ENCODE measurements around the gene ACR. TPM values are rescaled to one million over a fixed set of nuclear protein-coding genes. Genes with fewer than 3 reads are reported as not detected.
"Not testable (repeated sequence)": the region's sequence is repeated elsewhere in the genome, so short reads cannot be mapped to it uniquely, and the experiment has no call there.

Gene ACR
- total RNA-seq, 3 donors from 2014 or later = 0.41 to 1.4 (median 0.43) TPM

DNA sequence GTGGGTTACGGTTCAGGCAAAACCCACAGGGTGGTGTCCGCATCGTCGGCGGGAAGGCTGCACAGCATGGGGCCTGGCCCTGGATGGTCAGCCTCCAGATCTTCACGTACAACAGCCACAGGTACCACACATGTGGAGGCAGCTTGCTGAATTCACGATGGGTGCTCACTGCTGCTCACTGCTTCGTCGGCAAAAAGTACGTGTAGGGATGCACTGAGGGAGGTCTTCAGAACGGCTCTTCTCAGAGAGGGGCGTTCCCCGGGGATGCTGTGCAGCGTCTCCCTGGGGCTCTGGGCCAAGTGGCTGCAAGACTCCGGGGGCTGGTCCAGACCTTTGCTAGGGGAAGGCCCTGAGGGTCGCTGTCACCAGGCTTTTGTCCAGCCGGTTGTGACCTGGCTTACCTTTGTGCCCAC lies 1.3 kb downstream of the ACR start:
- H3K4me3 ChIP-seq = no peak overlapping the region
- H3K4me1 ChIP-seq (ENCODE audit: low read depth) = no peaks in the 10 kb centered on the region
- H3K9me3 ChIP-seq = no peaks in the 10 kb centered on the region
- intact Hi-C loops (cut with DNase I, micrococcal nuclease) = no loop called here
- peak in 1 of 3 donors; percentile 11 for DNase-seq
- TF ChIP-seq, protein P1, sequence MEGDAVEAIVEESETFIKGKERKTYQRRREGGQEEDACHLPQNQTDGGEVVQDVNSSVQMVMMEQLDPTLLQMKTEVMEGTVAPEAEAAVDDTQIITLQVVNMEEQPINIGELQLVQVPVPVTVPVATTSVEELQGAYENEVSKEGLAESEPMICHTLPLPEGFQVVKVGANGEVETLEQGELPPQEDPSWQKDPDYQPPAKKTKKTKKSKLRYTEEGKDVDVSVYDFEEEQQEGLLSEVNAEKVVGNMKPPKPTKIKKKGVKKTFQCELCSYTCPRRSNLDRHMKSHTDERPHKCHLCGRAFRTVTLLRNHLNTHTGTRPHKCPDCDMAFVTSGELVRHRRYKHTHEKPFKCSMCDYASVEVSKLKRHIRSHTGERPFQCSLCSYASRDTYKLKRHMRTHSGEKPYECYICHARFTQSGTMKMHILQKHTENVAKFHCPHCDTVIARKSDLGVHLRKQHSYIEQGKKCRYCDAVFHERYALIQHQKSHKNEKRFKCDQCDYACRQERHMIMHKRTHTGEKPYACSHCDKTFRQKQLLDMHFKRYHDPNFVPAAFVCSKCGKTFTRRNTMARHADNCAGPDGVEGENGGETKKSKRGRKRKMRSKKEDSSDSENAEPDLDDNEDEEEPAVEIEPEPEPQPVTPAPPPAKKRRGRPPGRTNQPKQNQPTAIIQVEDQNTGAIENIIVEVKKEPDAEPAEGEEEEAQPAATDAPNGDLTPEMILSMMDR (IDR thresholded peaks at IDR 0.05) = no peak
- ATAC-seq = no peak
- no peaks in the 10 kb centered on the region for H3K36me3 ChIP-seq (ENCODE audit: low read depth)

DNA sequence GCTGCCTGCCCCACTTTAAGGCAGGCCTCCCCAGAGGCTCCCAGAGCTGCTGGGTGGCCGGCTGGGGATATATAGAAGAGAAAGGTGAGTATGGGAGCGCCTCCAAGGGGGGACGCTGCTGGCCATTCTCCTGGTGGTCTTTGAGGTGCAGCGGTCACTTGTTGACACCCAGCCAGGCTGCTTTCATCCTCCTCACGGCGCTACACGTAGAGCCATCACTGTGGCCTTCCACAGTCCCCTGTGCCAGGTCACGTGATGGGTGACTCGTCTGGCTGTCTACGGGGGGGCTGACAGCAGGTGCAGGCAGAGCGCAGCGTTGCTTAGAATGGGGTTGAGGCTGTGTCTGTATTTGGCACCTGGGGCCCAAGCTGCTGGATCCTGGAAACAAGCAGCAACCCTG lies 1.9 kb downstream of the ACR start:
- intact Hi-C loops (cut with DNase I, micrococcal nuclease) = no loop called here
- Histone ChIP-seq H3K36me3 (ENCODE audit: low read depth) (no peaks in the 10 kb centered on the region), H3K4me3 (no peak overlapping the region), H3K9me3 (no peaks in the 10 kb centered on the region), H3K4me1 (ENCODE audit: low read depth) (no peaks in the 10 kb centered on the region)
- TF ChIP-seq, protein P1 (IDR thresholded peaks at IDR 0.05) = no peak
- DNase-seq (no peak), ATAC-seq (no peak)

DNA sequence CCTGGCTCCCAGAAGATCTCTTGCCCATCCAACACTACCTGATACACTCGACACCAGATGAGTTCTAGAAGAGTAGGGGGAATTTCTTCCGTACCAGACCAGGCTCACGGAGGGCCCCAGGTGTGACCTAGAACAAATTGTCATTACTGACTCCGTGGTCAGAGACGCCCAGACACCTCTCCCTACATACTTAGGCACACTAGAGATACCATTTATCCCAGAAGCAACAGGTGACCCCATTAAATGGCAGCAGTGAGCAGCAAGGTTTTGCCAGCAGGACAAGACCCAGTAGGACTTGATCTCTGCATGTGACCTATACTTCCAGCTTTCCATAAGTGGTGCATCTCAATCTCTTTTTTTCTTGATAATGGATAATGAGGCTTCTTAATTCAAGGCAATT lies 2.7 kb downstream of the ACR start:
- H3K4me3 ChIP-seq; H3K4me1 ChIP-seq (ENCODE audit: low read depth); DNase-seq; intact Hi-C loops (cut with DNase I, micrococcal nuclease); H3K36me3 ChIP-seq (ENCODE audit: low read depth); ATAC-seq; H3K9me3 ChIP-seq: not testable (repeated sequence)

DNA sequence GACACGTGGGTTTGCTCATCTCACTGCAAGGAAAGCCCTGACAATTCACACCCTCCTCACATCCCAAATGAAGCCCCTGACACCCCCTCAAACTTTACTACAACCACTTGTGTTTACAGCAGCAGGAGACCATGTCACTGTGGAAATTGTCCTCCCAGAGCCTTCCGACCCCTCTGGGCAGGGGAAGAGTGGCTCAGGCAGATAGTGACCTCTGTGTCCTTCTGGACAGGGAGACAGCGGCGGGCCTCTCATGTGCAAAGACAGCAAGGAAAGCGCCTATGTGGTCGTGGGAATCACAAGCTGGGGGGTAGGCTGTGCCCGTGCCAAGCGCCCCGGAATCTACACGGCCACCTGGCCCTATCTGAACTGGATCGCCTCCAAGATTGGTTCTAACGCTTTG lies 6.4 kb downstream of the ACR start:
- ATAC-seq; H3K4me3 ChIP-seq; DNase-seq; H3K4me1 ChIP-seq (ENCODE audit: low read depth); intact Hi-C loops (cut with DNase I, micrococcal nuclease); H3K36me3 ChIP-seq (ENCODE audit: low read depth); H3K9me3 ChIP-seq: not testable (repeated sequence)

DNA sequence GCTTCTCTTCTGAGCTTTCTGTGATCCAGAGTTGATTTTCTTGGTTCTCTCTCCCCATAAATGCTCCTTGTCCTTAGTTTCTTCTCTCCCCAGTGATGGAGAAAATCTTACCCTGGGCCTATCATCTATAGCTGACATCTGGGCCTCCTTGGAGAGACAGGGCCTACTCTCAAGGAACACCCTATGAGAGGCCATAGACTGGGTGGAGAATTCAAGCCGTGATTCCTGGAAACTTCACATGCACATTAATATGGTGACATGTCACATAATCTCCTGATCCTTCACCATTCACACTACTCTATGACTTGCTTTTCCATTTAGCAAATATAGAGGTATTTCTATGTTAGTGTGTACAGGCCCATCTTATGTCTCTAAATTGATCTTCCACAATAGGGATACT lies 9.5 kb downstream of the ACR start:
- DNase-seq; H3K9me3 ChIP-seq; H3K4me3 ChIP-seq; H3K36me3 ChIP-seq (ENCODE audit: low read depth); intact Hi-C loops (cut with DNase I, micrococcal nuclease); H3K4me1 ChIP-seq (ENCODE audit: low read depth); ATAC-seq: not testable (repeated sequence)

DNA sequence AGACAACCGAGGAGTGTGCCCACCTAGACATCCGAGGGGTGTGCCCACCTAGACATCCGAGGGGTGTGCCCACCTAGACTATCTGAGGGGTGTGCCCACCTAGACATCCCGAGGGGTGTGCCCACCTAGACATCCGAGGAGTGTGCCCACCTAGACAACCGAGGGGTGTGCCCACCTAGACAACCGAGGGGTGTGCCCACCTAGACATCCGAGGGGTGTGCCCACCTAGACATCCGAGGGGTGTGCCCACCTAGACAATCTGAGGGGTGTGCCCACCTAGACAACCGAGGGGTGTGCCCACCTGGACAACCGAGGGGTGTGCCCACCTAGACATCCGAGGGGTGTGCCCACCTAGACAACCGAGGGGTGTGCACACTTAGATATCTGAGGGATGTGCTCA lies 10.6 kb downstream of the ACR start:
- H3K4me3 ChIP-seq; DNase-seq; H3K4me1 ChIP-seq (ENCODE audit: low read depth); intact Hi-C loops (cut with DNase I, micrococcal nuclease); ATAC-seq; H3K9me3 ChIP-seq; H3K36me3 ChIP-seq (ENCODE audit: low read depth): not testable (repeated sequence)

DNA sequence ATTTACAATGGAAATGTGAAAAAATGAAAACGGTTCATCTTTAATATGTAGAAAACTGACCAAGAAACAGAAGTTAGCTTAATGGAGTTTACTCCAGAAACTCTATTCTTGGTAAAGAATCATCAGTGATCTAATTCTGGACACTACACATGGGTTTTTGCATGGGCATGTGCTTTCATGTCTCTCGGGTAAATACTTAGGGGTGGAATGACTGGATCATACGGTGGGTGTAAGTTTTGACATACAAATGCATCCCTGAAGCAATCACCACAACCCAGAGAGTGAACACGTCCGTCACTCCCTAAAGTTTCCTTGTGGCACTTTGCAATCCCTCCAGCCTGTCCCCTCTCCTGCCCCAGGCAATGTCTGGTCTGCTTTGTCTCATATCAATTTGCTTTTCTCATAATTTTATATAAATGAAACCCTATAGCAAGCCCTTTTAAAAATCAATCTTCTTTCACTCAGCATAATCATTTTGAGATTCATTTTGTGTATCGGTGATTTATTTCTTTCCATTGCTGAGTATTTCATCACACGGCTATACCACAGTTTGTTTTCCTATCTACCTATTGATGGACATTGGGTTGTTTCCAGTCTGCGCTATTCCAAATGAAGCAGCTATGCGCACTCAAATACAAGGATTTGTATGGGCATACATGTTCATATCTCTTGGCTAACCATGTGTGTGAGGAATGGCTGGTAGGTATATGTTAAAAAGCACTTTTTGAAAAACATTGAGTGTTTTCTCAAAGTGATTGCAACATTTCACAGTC lies 11.5 kb downstream of the ACR start:
- H3K4me3 ChIP-seq; intact Hi-C loops (cut with DNase I, micrococcal nuclease); H3K4me1 ChIP-seq (ENCODE audit: low read depth); ATAC-seq; H3K36me3 ChIP-seq (ENCODE audit: low read depth); DNase-seq; H3K9me3 ChIP-seq: not testable (repeated sequence)

DNA sequence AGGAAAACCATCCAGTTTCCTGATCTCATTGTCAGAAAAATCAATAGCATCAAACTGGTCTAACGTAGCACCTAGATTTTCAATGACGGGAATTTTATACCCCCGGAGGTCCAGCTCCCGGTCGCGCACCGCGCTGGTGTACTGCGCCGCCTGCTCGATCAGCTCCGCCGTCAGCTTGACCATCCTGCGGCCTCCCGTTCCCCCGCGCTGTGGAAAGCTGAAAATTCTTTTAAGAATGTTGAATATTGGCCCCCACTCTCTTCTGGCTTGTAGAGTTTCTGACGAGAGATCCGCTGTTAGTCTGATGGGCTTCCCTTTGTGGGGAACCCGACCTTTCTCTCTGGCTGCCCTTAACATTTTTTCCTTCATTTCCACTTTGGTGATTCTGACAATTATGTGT lies 17.2 kb downstream of the ACR start:
- H3K36me3 ChIP-seq (ENCODE audit: low read depth); ATAC-seq; H3K4me3 ChIP-seq; DNase-seq; H3K9me3 ChIP-seq; H3K4me1 ChIP-seq (ENCODE audit: low read depth); intact Hi-C loops (cut with DNase I, micrococcal nuclease): not testable (repeated sequence)

DNA sequence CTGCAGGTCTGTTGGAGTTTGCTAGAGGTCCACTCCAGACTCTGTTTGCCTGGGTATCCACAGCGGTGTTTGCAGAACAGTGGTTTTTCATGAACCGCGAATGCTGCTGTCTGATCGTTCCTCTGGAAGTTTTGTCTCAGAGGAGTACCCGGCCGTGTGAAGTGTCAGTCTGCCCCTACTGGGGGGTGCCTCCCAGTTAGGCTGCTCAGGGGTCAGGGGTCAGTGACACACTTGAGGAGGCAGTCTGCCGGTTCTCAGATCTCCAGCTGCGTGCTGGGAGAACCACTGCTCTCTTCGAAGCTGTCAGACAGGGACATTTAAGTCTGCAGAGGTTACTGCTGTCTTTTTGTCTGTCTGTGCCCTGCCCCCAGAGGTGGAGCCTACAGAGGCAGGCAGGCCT lies 18.4 kb downstream of the ACR start:
- ATAC-seq; H3K9me3 ChIP-seq; intact Hi-C loops (cut with DNase I, micrococcal nuclease); H3K36me3 ChIP-seq (ENCODE audit: low read depth); H3K4me3 ChIP-seq; H3K4me1 ChIP-seq (ENCODE audit: low read depth); DNase-seq: not testable (repeated sequence)

DNA sequence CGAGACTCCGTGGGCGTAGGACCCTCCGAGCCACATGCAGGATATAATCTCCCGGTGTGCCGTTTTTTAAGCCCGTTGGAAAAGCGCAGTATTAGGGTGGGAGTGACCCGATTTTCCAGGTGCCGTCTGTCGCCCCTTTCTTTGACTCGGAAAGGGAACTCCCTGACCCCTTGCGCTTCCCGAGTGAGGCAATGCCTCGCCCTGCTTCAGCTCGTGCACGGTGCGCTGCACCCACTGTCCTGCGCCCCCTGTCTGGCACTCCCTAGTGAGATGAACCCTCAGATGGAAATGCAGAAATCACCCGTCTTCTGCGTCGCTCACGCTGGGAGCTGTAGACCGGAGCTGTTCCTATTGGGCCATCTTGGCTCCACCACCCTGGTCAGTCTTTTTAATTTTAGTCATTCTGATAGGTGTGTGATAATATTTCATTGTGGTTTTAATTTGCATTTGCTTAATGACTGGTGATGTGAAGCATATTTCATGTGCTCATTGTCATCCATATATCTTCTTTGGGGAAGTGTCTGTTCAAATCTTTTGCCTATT lies 19.0 kb downstream of the ACR start:
- H3K4me3 ChIP-seq; H3K4me1 ChIP-seq (ENCODE audit: low read depth); H3K9me3 ChIP-seq; H3K36me3 ChIP-seq (ENCODE audit: low read depth); ATAC-seq; intact Hi-C loops (cut with DNase I, micrococcal nuclease): not testable (repeated sequence)
- DNase-seq = peak; percentile 63 to 67 (median 64)

DNA sequence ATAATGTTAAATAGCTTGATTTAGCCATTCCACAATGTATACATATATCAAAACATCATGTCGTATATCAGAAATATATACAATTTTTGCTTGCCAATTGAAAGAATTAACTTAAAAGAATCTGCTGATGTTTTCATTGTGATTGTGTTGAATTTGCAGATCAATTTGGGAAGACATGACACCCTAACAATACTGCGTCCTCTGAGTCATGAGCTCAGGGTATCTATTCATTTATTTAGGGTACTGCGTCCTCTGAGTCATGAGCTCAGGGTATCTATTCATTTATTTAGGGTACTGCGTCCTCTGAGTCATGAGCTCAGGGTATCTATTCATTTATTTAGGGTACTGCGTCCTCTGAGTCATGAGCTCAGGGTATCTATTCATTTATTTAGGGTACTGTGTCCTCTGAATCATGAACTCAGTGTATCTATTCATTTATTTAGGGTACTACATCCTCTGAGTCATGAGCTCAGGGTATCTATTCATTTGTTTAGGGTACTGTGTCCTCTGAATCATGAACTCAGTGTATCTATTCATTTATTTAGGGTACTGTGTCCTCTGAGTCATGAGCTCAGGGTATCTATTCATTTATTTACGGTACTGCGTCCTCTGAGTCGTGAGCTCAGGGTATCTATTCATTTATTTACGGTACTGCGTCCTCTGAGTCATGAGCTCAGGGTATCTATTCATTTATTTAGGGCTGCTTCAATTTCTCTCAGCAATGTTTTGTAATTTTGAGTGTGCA lies 21.8 kb downstream of the ACR start:
- H3K9me3 ChIP-seq; H3K4me1 ChIP-seq (ENCODE audit: low read depth); ATAC-seq; DNase-seq; H3K36me3 ChIP-seq (ENCODE audit: low read depth); intact Hi-C loops (cut with DNase I, micrococcal nuclease); H3K4me3 ChIP-seq: not testable (repeated sequence)

DNA sequence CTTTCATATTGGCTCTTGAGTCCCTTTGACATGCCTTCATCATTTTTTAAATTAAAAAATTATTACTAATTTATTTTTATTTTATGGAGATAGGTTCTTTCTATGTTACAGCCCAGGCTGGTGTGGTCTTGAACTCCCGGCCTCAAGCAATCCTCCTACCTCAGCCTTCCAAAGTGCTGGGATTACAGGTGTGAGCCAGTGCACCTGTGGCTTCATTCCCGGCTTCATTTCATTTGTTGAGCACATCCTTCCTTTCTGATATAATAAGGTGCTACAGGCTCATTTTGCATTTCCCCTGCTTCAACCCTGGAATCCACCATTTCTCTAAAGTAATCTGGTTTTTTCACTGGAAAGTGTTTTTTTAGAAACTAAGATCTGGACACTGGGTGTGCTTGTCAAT lies 23.8 kb downstream of the ACR start:
- DNase-seq; ATAC-seq; H3K9me3 ChIP-seq; intact Hi-C loops (cut with DNase I, micrococcal nuclease); H3K4me1 ChIP-seq (ENCODE audit: low read depth); H3K4me3 ChIP-seq; H3K36me3 ChIP-seq (ENCODE audit: low read depth): not testable (repeated sequence)

All from mucosa of descending colon (tissue), 3 donors.